HG03378 (cell line): ENCODE results near the gene HYAL4.
"Not testable (repeated sequence)": the region's sequence is repeated elsewhere in the genome, so short reads cannot be mapped to it uniquely, and the experiment has no call there.

Experiments
- ATAC-seq: cut with Tn5 transposase; IDR thresholded peaks from one replicate; pipeline ENCODE4 v1.9.1; 2021; ENCODE audit warnings: mild to moderate bottlenecking, moderate library complexity; ENCODE audit not compliant: unreplicated experiment

The HYAL4 gene

GRCh38 chr7:123846217-123846891 is 1.4 kb downstream of the HYAL4 start:
- ATAC-seq, result no peak

- no peak for ATAC-seq
Observed at GRCh38 chr7:123847868-123848267, 2.9 kb downstream of the HYAL4 start.

GRCh38 chr7:123849855-123850254 is 4.9 kb downstream of the HYAL4 start:
- ATAC-seq, result no peak

- not testable (repeated sequence) for ATAC-seq
Observed at GRCh38 chr7:123851404-123851803, 6.4 kb downstream of the HYAL4 start.

GRCh38 chr7:123854291-123854690 is 9.3 kb downstream of the HYAL4 start:
- ATAC-seq, result not testable (repeated sequence)

GRCh38 chr7:123856428-123856827 is 11.5 kb downstream of the HYAL4 start:
- ATAC-seq, result not testable (repeated sequence)

GRCh38 chr7:123860848-123861247 is 15.9 kb downstream of the HYAL4 start:
- ATAC-seq, result no peak

- no peak for ATAC-seq
Observed at GRCh38 chr7:123862775-123863174, 17.8 kb downstream of the HYAL4 start.

GRCh38 chr7:123863461-123863860 is 18.5 kb downstream of the HYAL4 start:
- no peak for ATAC-seq

- ATAC-seq, result no peak
Observed at GRCh38 chr7:123864012-123864411, 19.0 kb downstream of the HYAL4 start.

GRCh38 chr7:123864436-123864835 is 19.5 kb downstream of the HYAL4 start:
- no peak for ATAC-seq

GRCh38 chr7:123864966-123865365 is 20.0 kb downstream of the HYAL4 start:
- no peak for ATAC-seq

- ATAC-seq, result peak; percentile 93
Observed at GRCh38 chr7:123865517-123866117, 20.6 kb downstream of the HYAL4 start.

GRCh38 chr7:123867225-123867624 is 22.3 kb downstream of the HYAL4 start:
- no peak for ATAC-seq

GRCh38 chr7:123871998-123872867 is 27.3 kb downstream of the HYAL4 start:
- peak; percentile 94 for ATAC-seq

GRCh38 chr7:123872908-123873307 is 27.9 kb downstream of the HYAL4 start:
- ATAC-seq, result no peak

GRCh38 chr7:123876557-123877256 is 31.7 kb downstream of the HYAL4 start:
- ATAC-seq, result no peak

- ATAC-seq, result no peak
Observed at GRCh38 chr7:123879628-123880027, 34.7 kb downstream of the HYAL4 start.

- no peak for ATAC-seq
Observed at GRCh38 chr7:123881300-123881699, 36.3 kb downstream of the HYAL4 start.

GRCh38 chr7:123883154-123883553 is 38.2 kb downstream of the HYAL4 start:
- no peak for ATAC-seq

- ATAC-seq, result no peak
Observed at GRCh38 chr7:123888192-123888591, 43.2 kb downstream of the HYAL4 start.
